SH-SY5Y (cell line): ENCODE data around the gene FBXW8.

Source experiments
- GATA2 ChIP-seq: IDR thresholded peaks from 2 replicates; pipeline ENCODE4 v1.6.1; 2011; ENCODE audit warnings: mild to moderate bottlenecking, low read depth, low read length
- GATA3 ChIP-seq: IDR thresholded peaks from 2 replicates; pipeline ENCODE4 v1.6.1; 2011; ENCODE audit warnings: low read depth, mild to moderate bottlenecking, low read length, moderate library complexity

Gene FBXW8

GRCh38 chr12:117076410-117077372 lies 165.9 kb downstream of the FBXW8 start:
- TF ChIP-seq GATA2 (no peak), GATA3 (no peak)

- no peak for TF ChIP-seq GATA2
- TF ChIP-seq GATA3, result no peak
Observed at GRCh38 chr12:117079487-117079886, 168.7 kb downstream of the FBXW8 start.

- TF ChIP-seq GATA3 (no peak), GATA2 (no peak)
Observed at GRCh38 chr12:117080661-117081144, 170.0 kb downstream of the FBXW8 start.
